H1 (cell line): Measurements from ENCODE around the gene SURF2.

Experiments
- CBX8 ChIP-seq: fragments of 300-800, 300-1000 bp; sonication (generic); IDR thresholded peaks from 2 replicates; pipeline ENCODE4 v1.7.1; 2016; ENCODE audit warnings: low read depth, low read length, borderline replicate concordance
- CTCF ChIP-seq, 3 experiments: IDR thresholded peaks; 1 replicate in 2 of 3; 2 replicates in 1 of 3; pipeline versions ENCODE4 v1.5.1 to v1.6.1; 2011; ENCODE audit warnings: low read length in 3 of 3, mild to moderate bottlenecking in 3 of 3, inconsistent platforms in 2 of 3, low read depth in 1 of 3, moderate library complexity in 1 of 3; ENCODE audit not compliant: insufficient read depth in 1 of 3; ENCODE audit errors: control extremely low read depth in 1 of 3
- EZH2 ChIP-seq: fragments of 200-600 bp; sonication (generic); IDR thresholded peaks from 2 replicates; pipeline ENCODE4 v1.7.1; 2012; ENCODE audit warnings: low read depth, mild to moderate bottlenecking, moderate library complexity, low read length, inconsistent platforms; ENCODE audit not compliant: severe bottlenecking
- GABPA ChIP-seq: IDR thresholded peaks from 2 replicates; pipeline ENCODE4 v1.6.1; 2011; ENCODE audit warnings: mild to moderate bottlenecking, low read length, moderate library complexity, borderline replicate concordance; ENCODE audit not compliant: insufficient read depth
- JUN ChIP-seq: IDR thresholded peaks from 2 replicates; pipeline ENCODE4 v1.6.1; 2011; ENCODE audit warnings: low read depth, mild to moderate bottlenecking, improper control_type of control experiment, low read length
- KDM5A ChIP-seq: fragments of 200-600 bp; IDR thresholded peaks from 2 replicates; pipeline ENCODE4 v1.7.1; 2012; ENCODE audit warnings: mild to moderate bottlenecking, low read length, inconsistent platforms, mixed read lengths
- POLR2A ChIP-seq, 2 experiments: IDR thresholded peaks; 1 replicate in 1 of 2; 2 replicates in 1 of 2; pipeline ENCODE4 v1.6.1; 2011; ENCODE audit warnings: low read depth in 2 of 2, low read length in 2 of 2, mild to moderate bottlenecking in 2 of 2; ENCODE audit errors: control extremely low read depth in 1 of 2
- RXRA ChIP-seq: IDR thresholded peaks from 2 replicates; pipeline ENCODE4 v1.6.1; 2011; ENCODE audit warnings: low read depth, mild to moderate bottlenecking, low read length, moderate library complexity; ENCODE audit not compliant: insufficient read depth
- SIN3A ChIP-seq, 2 experiments: IDR thresholded peaks in 1 of 2; conservative IDR thresholded peaks in 1 of 2; 2 replicates each; pipeline ENCODE4 v1.6.1; 2011 to 2012; ENCODE audit warnings: low read length in 2 of 2, improper control_type of control experiment in 1 of 2, low read depth in 1 of 2, mild to moderate bottlenecking in 1 of 2
- SP1 ChIP-seq: IDR thresholded peaks from 2 replicates; pipeline ENCODE4 v1.6.1; 2011; ENCODE audit warnings: low read depth, low read length
- USF2 ChIP-seq: IDR thresholded peaks from 2 replicates; pipeline ENCODE4 v1.6.1; 2011; ENCODE audit warnings: low read length, improper control_type of control experiment
- ZNF274 ChIP-seq: IDR thresholded peaks from 2 replicates; pipeline ENCODE4 v1.7.0; 2012; ENCODE audit warnings: low read length, borderline replicate concordance; ENCODE audit errors: extremely low read depth
- TF ChIP-seq, protein P1 (sequence below): IDR thresholded peaks from 2 replicates; pipeline ENCODE4 v1.6.1; 2011; ENCODE audit warnings: low read depth, mild to moderate bottlenecking, low read length; ENCODE audit not compliant: insufficient read depth

- TF ChIP-seq KDM5A (no peak), SP1 (no peak), CBX8 (no peak), EZH2 (no peak), JUN (no peak), GABPA (no peak), CTCF (IDR thresholded peaks at IDR 0.05; ENCODE audit: control extremely low read depth in 1 of 3, insufficient read depth in 1 of 3, low read depth in 1 of 3, low read length in 3 of 3) (no peak), ZNF274 (no peak), POLR2A (IDR thresholded peaks at IDR 0.05; ENCODE audit: control extremely low read depth in 1 of 2, low read depth in 2 of 2, low read length in 2 of 2) (no peak), SIN3A (conservative IDR thresholded peaks at IDR 0.05 in 1 of 2, IDR thresholded peaks at IDR 0.05 in 1 of 2; ENCODE audit: low read depth in 1 of 2, low read length in 2 of 2) (no peak), USF2 (no peak), RXRA (no peak)
- TF ChIP-seq, protein P1, sequence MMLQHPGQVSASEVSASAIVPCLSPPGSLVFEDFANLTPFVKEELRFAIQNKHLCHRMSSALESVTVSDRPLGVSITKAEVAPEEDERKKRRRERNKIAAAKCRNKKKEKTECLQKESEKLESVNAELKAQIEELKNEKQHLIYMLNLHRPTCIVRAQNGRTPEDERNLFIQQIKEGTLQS, result no peak
These were observed 14.8 kb upstream of the SURF2 start for GRCh38 chr9:133341369-133342068.
